GM12874 (cell line): ENCODE measurements around the gene REEP6.

Experiments
- CTCF ChIP-seq: IDR thresholded peaks from 2 replicates; pipeline ENCODE4 v1.5.1; 2011; ENCODE audit warnings: low read depth, mild to moderate bottlenecking, control low read depth, low read length, moderate library complexity; ENCODE audit not compliant: insufficient read depth

Gene REEP6

GRCh38 chr19:1520203-1520780 lies 29.3 kb downstream of the REEP6 start:
- no peak for TF ChIP-seq CTCF

DNA sequence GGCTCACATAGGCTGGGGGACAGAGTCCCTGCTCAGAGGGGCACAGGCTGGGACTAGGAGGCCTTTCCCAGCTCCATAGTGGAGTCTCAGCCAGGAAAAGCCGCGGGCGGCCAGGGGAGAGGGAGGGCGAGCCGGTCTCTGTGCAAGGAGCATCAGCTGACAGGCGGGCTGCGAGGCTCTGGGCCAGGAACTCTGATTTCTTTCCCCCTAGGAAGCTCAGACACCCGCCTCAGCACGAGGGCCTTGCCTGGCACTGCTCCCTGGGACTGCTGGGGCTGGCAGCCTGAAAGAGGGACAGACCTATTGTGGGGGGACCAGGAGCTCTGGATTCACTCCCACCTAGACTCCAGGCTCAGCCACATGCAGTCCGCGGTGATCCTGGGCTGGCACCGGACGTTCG lies 30.7 kb downstream of the REEP6 start:
- no peak for TF ChIP-seq CTCF

DNA sequence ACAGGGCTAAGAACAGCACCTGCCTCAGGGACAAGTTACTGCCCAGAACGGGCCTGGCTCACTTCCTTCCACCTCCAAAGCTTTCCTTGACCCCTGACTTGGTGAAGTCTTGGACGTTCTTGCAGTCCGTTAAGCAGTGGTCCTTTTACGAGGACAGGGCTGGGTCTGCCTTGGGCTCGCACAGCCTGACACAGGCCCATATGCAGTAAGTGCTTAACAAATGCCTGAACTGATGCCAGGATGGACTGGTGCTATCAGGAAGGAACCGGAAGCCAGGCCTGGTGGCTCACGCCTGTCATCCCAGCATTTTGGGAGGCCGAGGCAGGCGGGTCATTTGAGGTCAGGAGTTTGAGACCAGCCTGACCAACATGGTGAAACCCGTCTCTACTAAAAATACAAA lies 31.1 kb downstream of the REEP6 start:
- no peak for TF ChIP-seq CTCF

DNA sequence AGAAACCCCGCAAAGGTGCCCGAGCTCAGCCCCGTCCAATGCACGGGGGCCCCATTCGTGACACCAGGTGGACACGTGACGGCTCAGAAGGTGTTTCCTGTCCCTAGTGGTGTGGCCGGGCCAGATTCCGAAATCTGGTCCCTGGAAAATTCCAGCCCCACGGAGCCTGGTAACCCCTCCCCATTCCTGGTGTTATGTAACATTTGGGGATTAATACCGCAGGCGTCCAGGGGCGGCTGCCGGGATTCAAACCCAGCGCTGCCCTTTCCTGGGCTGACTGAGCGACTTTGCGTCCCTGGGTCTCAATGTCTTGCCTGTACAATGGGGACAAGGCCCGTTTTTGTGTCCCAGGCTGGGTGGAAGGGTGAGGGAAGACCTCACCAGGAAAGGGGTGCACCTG lies 31.9 kb downstream of the REEP6 start:
- no peak for TF ChIP-seq CTCF

GRCh38 chr19:1523412-1524286 lies 32.7 kb downstream of the REEP6 start, which contains the start of gene PLK5:
PLK5 (plus strand) TSS chr19:1524077; CDS start chr19:1526997, 2,920 bp downstream.
- no peak for TF ChIP-seq CTCF

- TF ChIP-seq CTCF = no peak
These were observed 33.4 kb downstream of the REEP6 start for GRCh38 chr19:1524287-1524971.

DNA sequence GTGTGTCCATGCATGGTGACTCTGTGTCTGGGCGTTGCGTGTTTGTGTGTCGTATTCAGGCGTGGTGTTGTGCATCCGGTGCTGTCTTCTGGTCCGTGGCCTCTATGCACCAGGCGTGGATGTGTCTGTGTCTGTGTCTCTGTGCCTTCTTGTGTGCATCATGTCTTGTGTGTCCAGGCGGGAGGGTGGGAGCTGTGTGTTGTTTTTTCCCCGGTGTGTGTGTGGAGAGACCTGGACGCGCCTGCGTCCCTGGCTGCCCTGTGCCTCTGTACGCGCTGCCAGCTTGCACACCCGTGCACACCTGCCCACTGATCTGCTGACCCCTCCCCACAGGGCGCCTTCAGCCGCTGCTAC lies 34.0 kb downstream of the REEP6 start:
- TF ChIP-seq CTCF = no peak
